ENCODE measurements around the gene ADD2. TPM values are rescaled to one million over a fixed set of nuclear protein-coding genes. Genes with fewer than 3 reads are reported as not detected.

ADD2 gene
- total RNA-seq, 4 donors from 2014 or later: 0.42 to 2.4 (median 1.3) TPM

GRCh38 chr2:70807828-70808118, 39.8 kb upstream of the ADD2 start:
- Histone ChIP-seq H3K4me3 (no peak overlapping the region), H3K4me1 (no peaks in the 10 kb centered on the region), H3K9me3 (no peaks in the 10 kb centered on the region), H3K27ac (no peak overlapping the region), H3K36me3 (no peaks in the 10 kb centered on the region), H3K27me3 (peaks cover 0 to 30% (median 0%) of the 10 kb centered on the region in 4 donors)
- WGBS, 2 donors: 86 to 88% methylated on average over 4 of the region's 4 CpGs
- intact Hi-C loops (cut with DNase I): no loop called here
- DNase-seq: no peak
- no peak for TF ChIP-seq CTCF (IDR thresholded peaks at IDR 0.05)
- TF ChIP-seq POLR2A (IDR thresholded peaks at IDR 0.05): no peak

DNA sequence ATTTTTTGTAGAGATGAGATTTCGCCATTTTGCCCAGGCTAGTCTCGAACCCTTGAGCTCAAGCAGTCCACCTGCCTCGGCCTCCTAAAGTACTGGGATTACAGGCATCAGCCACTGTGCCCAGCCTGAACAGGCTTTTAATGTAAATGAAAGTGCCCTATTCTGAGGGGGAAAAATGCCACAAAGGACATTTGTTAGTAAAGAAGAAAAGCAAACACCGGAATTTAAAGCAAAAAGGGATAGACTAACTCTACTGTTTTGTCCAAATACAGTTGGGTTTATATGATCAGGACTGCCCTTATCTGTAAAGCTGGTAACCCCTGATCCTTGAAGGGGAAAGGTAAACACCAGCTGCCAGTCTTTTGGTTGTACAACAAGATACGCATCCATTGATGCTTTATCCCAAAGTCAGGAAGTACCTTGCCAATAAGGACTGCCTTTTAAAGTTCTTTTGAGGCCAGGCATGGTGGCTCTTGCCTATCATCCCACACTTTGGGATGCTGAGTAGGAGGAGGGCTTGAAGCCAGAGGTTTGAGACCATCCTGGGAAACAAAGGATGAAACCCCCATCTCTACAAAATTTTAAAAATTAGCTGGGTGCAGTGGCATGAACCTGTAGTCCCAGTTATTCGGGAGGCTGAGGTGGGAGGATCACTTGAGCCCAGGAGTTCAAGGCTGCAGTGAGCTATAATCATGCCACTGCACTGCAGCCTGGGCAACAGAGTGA, 39.3 kb upstream of the ADD2 start:
- H3K9me3 ChIP-seq: no peaks in the 10 kb centered on the region
- no peak for DNase-seq
- TF ChIP-seq CTCF (IDR thresholded peaks at IDR 0.05) (no peak), POLR2A (IDR thresholded peaks at IDR 0.05) (no peak)
- H3K4me3 ChIP-seq: no peak overlapping the region
- WGBS, 2 donors: 51 to 67% methylated on average over 5 to 6 of the region's 6 CpGs
- no peaks in the 10 kb centered on the region for H3K4me1 ChIP-seq
- no peak overlapping the region for H3K27ac ChIP-seq
- no peaks in the 10 kb centered on the region for H3K36me3 ChIP-seq
- H3K27me3 ChIP-seq: peaks cover 0 to 29% (median 0%) of the 10 kb centered on the region in 4 donors
- intact Hi-C loops (cut with DNase I): no loop called here

DNA sequence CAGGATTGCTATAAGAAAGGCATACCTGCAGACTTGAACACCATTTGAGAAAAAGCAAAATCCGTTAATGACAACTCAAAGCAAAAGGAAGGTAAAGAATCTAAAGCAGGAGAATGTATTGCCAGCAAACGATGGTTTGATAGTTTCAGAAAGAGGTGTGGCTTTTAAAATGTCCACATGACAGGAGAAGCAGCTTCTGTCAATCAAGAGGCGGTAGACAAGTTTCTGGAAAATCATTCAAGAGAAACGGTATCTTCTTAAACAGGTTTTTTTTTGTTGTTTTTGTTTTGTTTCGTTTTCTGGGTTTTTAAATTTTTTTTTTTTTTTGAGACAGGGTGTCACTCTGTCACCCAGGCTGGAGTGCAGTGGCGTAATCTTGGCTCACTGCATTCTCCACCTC, 38.6 kb upstream of the ADD2 start:
- Histone ChIP-seq H3K27ac (no peak overlapping the region), H3K27me3 (peaks cover 0 to 31% (median 0%) of the 10 kb centered on the region in 4 donors), H3K4me1 (no peaks in the 10 kb centered on the region), H3K9me3 (no peaks in the 10 kb centered on the region), H3K36me3 (no peaks in the 10 kb centered on the region), H3K4me3 (no peak overlapping the region)
- intact Hi-C loops (cut with DNase I): no loop called here
- WGBS, 2 donors: 38 to 43% methylated on average over 6 of the region's 6 CpGs
- DNase-seq: no peak
- TF ChIP-seq CTCF (IDR thresholded peaks at IDR 0.05): no peak
- TF ChIP-seq POLR2A (IDR thresholded peaks at IDR 0.05): no peak

GRCh38 chr2:70806013-70806412, 38.0 kb upstream of the ADD2 start:
- H3K4me1 ChIP-seq: no peaks in the 10 kb centered on the region
- WGBS, 2 donors: 68 to 84% methylated on average over 5 of the region's 5 CpGs
- no peak overlapping the region for H3K27ac ChIP-seq
- H3K36me3 ChIP-seq: no peaks in the 10 kb centered on the region
- peaks cover 0 to 31% (median 0%) of the 10 kb centered on the region in 4 donors for H3K27me3 ChIP-seq
- intact Hi-C loops (cut with DNase I): no loop called here
- TF ChIP-seq POLR2A (IDR thresholded peaks at IDR 0.05): no peak
- no peak for TF ChIP-seq CTCF (IDR thresholded peaks at IDR 0.05)
- DNase-seq: no peak
- H3K9me3 ChIP-seq: no peaks in the 10 kb centered on the region
- H3K4me3 ChIP-seq: no peak overlapping the region

- H3K4me3 ChIP-seq: no peak overlapping the region
- peaks cover 0 to 26% (median 0%) of the 10 kb centered on the region in 4 donors for H3K27me3 ChIP-seq
- no peak for DNase-seq
- no peak overlapping the region for H3K27ac ChIP-seq
- intact Hi-C loops (cut with DNase I): no loop called here
- H3K36me3 ChIP-seq: no peaks in the 10 kb centered on the region
- no peaks in the 10 kb centered on the region for H3K4me1 ChIP-seq
- no peaks in the 10 kb centered on the region for H3K9me3 ChIP-seq
- 64 to 74% methylated on average over 5 of the region's 10 CpGs for WGBS, 2 donors
- TF ChIP-seq CTCF (IDR thresholded peaks at IDR 0.05) (no peak), POLR2A (IDR thresholded peaks at IDR 0.05) (no peak)
Observed at GRCh38 chr2:70801607-70802263, 33.7 kb upstream of the ADD2 start.
